A549 (cell line): Measurements from ENCODE around the gene GAN. TPM values are rescaled to one million over a fixed set of nuclear protein-coding genes. Genes with fewer than 3 reads are reported as not detected.

Experiments
- CBX2 ChIP-seq: fragments of 200-600 bp; sonication (generic); IDR thresholded peaks from 2 replicates; pipeline ENCODE4 v1.6.1; 2016; ENCODE audit warnings: low read depth, mild to moderate bottlenecking, borderline replicate concordance
- CBX8 ChIP-seq: fragments of 200-600 bp; sonication (generic); IDR thresholded peaks from 2 replicates; pipeline ENCODE4 v1.6.1; 2016
- CEBPB ChIP-seq, 2 experiments: fragments of >200 bp in 1 of 2; sonication (Bioruptor Twin) in 1 of 2; formaldehyde crosslinking in 1 of 2; IDR thresholded peaks; 2 replicates each; pipeline ENCODE4 v1.6.1; 2012 to 2016
- CHD2 ChIP-seq: fragments of 150-350 bp; IDR thresholded peaks from 2 replicates; pipeline ENCODE4 v1.6.1; 2014; ENCODE audit warnings: low read length; ENCODE audit not compliant: partially characterized antibody
- CHD4 ChIP-seq: fragments of 200-600 bp; sonication (generic); IDR thresholded peaks from 2 replicates; pipeline ENCODE4 v1.6.1; 2016; ENCODE audit warnings: antibody characterized with exemption, mild to moderate bottlenecking, borderline replicate concordance
- EHMT2 ChIP-seq: fragments of 200-600 bp; sonication (generic); IDR thresholded peaks from 2 replicates; pipeline ENCODE4 v1.6.1; 2016; ENCODE audit warnings: antibody characterized with exemption, low read depth, mild to moderate bottlenecking, moderate library complexity
- EP300 ChIP-seq, 2 experiments: fragments of >200 bp; sonication (Bioruptor Twin); formaldehyde crosslinking; IDR thresholded peaks; 2 replicates in 1 of 2; 3 replicates in 1 of 2; pipeline ENCODE4 v1.6.1; 2016 to 2017
- ESRRA ChIP-seq: fragments of 150-350 bp; IDR thresholded peaks from 2 replicates; pipeline ENCODE4 v1.6.1; 2014; ENCODE audit warnings: mild to moderate bottlenecking, low read length, borderline replicate concordance
- FOSB ChIP-seq: fragments of 250-450 bp; sonication (Bioruptor Pico); IDR thresholded peaks from 2 replicates; pipeline ENCODE4 v1.5.0; 2020; ENCODE audit warnings: mild to moderate bottlenecking, moderate library complexity
- FOSL2 ChIP-seq, 2 experiments: fragments of 450-650 bp in 1 of 2; fragments of >200 bp in 1 of 2; sonication (Bioruptor Twin) in 1 of 2; formaldehyde crosslinking; IDR thresholded peaks; 2 replicates each; pipeline versions ENCODE4 v1.5.0 to v1.6.1; 2016 to 2020; ENCODE audit warnings: mild to moderate bottlenecking in 1 of 2, moderate library complexity in 1 of 2
- GATA3 ChIP-seq: IDR thresholded peaks from 2 replicates; pipeline ENCODE4 v1.6.1; 2012; ENCODE audit warnings: borderline replicate concordance
- HDAC2 ChIP-seq: fragments of 200-600 bp; sonication (generic); IDR thresholded peaks from 2 replicates; pipeline ENCODE4 v1.6.1; 2016
- HEYL ChIP-seq: fragments of 250-450 bp; sonication (Bioruptor Pico); IDR thresholded peaks from 2 replicates; pipeline ENCODE4 v1.8.0; 2021; ENCODE audit warnings: mild to moderate bottlenecking, moderate library complexity
- HOXA7 ChIP-seq: fragments of 250-450 bp; sonication (Bioruptor Pico); IDR thresholded peaks from 2 replicates; pipeline ENCODE4 v1.5.0; 2020; ENCODE audit warnings: mild to moderate bottlenecking, moderate library complexity
- HOXB13 ChIP-seq: fragments of 250-450 bp; sonication (Bioruptor Pico); IDR thresholded peaks from 2 replicates; pipeline ENCODE4 v1.5.0; 2020; ENCODE audit warnings: low read depth, mild to moderate bottlenecking, moderate library complexity
- JUNB ChIP-seq: fragments of >200 bp; sonication (Bioruptor Twin); formaldehyde crosslinking; IDR thresholded peaks from 2 replicates; pipeline ENCODE4 v1.6.1; 2016
- MAZ ChIP-seq: fragments of 150-350 bp; IDR thresholded peaks from 2 replicates; pipeline ENCODE4 v1.6.1; 2014; ENCODE audit warnings: antibody characterized with exemption, low read depth, low read length, borderline replicate concordance
- MYC ChIP-seq: IDR thresholded peaks from 2 replicates; pipeline ENCODE4 v1.6.1; 2012; ENCODE audit warnings: mild to moderate bottlenecking, inconsistent platforms, low read length, improper control_type of control experiment, borderline replicate concordance
- NFE2L2 ChIP-seq: fragments of 150-350 bp; conservative IDR thresholded peaks from 2 replicates; pipeline ENCODE4 v1.6.1; 2014; ENCODE audit warnings: low read length
- NPAS2 ChIP-seq: fragments of 250-450 bp; sonication (Bioruptor Pico); IDR thresholded peaks from 2 replicates; pipeline ENCODE4 v1.8.0; 2022; ENCODE audit warnings: mild to moderate bottlenecking, moderate library complexity, borderline replicate concordance
- POLR2A ChIP-seq: IDR thresholded peaks from 2 replicates; pipeline ENCODE4 v1.6.1; 2012; ENCODE audit warnings: mild to moderate bottlenecking, low read length
- RAD21 ChIP-seq, 2 experiments: fragments of >200 bp in 1 of 2; sonication (Bioruptor Twin) in 1 of 2; formaldehyde crosslinking in 1 of 2; IDR thresholded peaks in 1 of 2; conservative IDR thresholded peaks in 1 of 2; 2 replicates in 1 of 2; 3 replicates in 1 of 2; pipeline ENCODE4 v1.6.1; 2012 to 2018; ENCODE audit warnings: inconsistent platforms in 1 of 2
- RCOR1 ChIP-seq: fragments of 150-350 bp; IDR thresholded peaks from 2 replicates; pipeline ENCODE4 v1.6.1; 2014; ENCODE audit warnings: antibody characterized with exemption, low read length, low read depth
- RNF2 ChIP-seq: fragments of 200-600 bp; sonication (generic); IDR thresholded peaks from 2 replicates; pipeline ENCODE4 v1.6.1; 2016; ENCODE audit warnings: low read depth, mild to moderate bottlenecking, antibody characterized with exemption, moderate library complexity, borderline replicate concordance
- SMC3 ChIP-seq: fragments of >200 bp; sonication (Bioruptor Twin); formaldehyde crosslinking; IDR thresholded peaks from 3 replicates; pipeline ENCODE4 v1.6.1; 2018; ENCODE audit warnings: inconsistent platforms
- TFCP2L1 ChIP-seq: fragments of 250-450 bp; sonication (Bioruptor Pico); IDR thresholded peaks from 2 replicates; pipeline ENCODE4 v1.5.0; 2021; ENCODE audit warnings: mild to moderate bottlenecking
- TP53 ChIP-seq: fragments of 250-450 bp; sonication (Bioruptor Pico); IDR thresholded peaks from 2 replicates; pipeline ENCODE4 v1.5.0; 2021; ENCODE audit warnings: mild to moderate bottlenecking, moderate library complexity
- ZC3H11A ChIP-seq: fragments of 450-650 bp; IDR thresholded peaks from 2 replicates; pipeline ENCODE4 v1.6.1; 2014; ENCODE audit warnings: antibody characterized with exemption, mild to moderate bottlenecking
- ZFP36 ChIP-seq: fragments of 450-650 bp; IDR thresholded peaks from 2 replicates; pipeline ENCODE4 v1.6.1; 2014; ENCODE audit warnings: borderline replicate concordance; ENCODE audit not compliant: partially characterized antibody
- ZNF302 ChIP-seq: fragments of 250-450 bp; sonication (Bioruptor Pico); IDR thresholded peaks from 2 replicates; pipeline ENCODE4 v1.9.0; 2021; ENCODE audit warnings: inconsistent platforms, mild to moderate bottlenecking, moderate library complexity
- ZSCAN20 ChIP-seq: fragments of 250-450 bp; sonication (Bioruptor Pico); IDR thresholded peaks from 2 replicates; pipeline ENCODE4 v1.8.0; 2022; ENCODE audit warnings: mild to moderate bottlenecking, moderate library complexity
- polyA plus RNA-seq, 4 experiments: library from polyadenylated mRNA; depleted of rRNA in 3 of 4; stranded (reverse); fragments of >200 nt; fragmentation: RNase III in 1 of 4; extraction: RNeasy Plus Mini Kit Qiagen cat#74134 plus additional on column Dnase treatment in 1 of 4; gene quantifications; 2 replicates in 3 of 4; 3 replicates in 1 of 4; pipeline ENCODE4 v1.2.3, GENCODE V29; 2011 to 2017
- TF ChIP-seq, protein P1 (sequence below): fragments of 200-600 bp; sonication (generic); IDR thresholded peaks from 2 replicates; pipeline ENCODE4 v1.6.1; 2016; ENCODE audit warnings: antibody characterized with exemption, mild to moderate bottlenecking, moderate library complexity
- TF ChIP-seq, protein P2 (sequence below): IDR thresholded peaks from 2 replicates; pipeline ENCODE4 v1.6.1; 2012
- TF ChIP-seq, protein P3 (sequence below): fragments of >200 bp; sonication (Bioruptor Twin); formaldehyde crosslinking; IDR thresholded peaks from 2 replicates; pipeline ENCODE4 v1.6.1; 2016
- TF ChIP-seq, protein P4 (sequence below): fragments of 150-350 bp; IDR thresholded peaks from 2 replicates; pipeline ENCODE4 v1.6.1; 2014; ENCODE audit warnings: low read depth, mild to moderate bottlenecking, low read length
- TF ChIP-seq, protein P5 (sequence below): IDR thresholded peaks from 2 replicates; pipeline ENCODE4 v1.6.1; 2012
- TF ChIP-seq, protein P6 (sequence below): fragments of 250-450 bp; sonication (Bioruptor Pico); IDR thresholded peaks from 2 replicates; pipeline ENCODE4 v1.5.0; 2020; ENCODE audit warnings: low read depth, mild to moderate bottlenecking, moderate library complexity

Gene GAN
- polyA plus RNA-seq, 2 of the 4 experiments (the other 2 are of a cell fraction) = 2.8 to 8.1 TPM

DNA sequence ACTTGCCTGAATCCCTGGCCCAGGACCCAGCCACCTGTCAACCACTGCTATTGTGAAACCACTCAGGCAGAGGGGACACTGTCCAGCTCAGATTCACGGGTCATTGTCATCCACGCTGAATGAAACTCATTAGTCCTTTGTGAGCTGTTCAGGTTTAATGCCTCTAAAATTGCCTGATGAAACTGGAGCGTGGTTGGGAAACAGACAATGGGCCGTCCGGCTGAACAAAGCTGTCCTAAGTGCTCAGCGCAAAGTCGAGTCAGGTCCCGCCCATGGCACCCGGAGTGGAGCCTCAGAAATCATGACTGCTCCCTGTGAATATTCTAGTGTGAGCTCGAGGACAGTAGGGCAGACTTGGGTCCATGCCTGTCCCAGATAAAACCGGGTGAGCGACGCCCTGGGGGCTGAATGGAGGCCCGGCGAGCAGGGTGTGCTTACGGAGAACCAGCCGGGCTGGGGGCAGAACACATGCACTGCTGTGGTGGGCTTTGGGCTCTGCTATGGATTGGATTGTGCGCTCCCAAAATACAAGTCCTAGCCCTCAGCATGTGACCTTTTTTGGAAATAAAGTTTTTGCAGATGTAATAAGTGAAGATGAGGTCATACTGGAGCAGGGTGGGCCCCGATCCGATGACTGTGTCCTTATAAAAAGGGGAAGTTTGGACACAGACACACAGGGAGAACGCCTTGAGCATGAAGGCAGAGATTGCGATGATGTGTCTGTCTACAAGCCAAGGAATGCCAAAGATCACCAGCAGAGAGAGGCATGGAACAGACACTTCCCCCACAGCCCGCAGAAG, 117.0 kb downstream of the GAN start (continued):
- TF ChIP-seq ZC3H11A (no peak), HEYL (CRISPR knock-in tag) (no peak), EHMT2 (no peak), TFCP2L1 (CRISPR knock-in tag) (no peak), HOXA7 (CRISPR knock-in tag) (0 out of 2 replicates have a peak, but pooled peaks have one; percentile 9), NPAS2 (CRISPR knock-in tag) (no peak), HOXB13 (CRISPR knock-in tag) (0 out of 2 replicates have a peak, but pooled peaks have one; percentile 75), RNF2 (no peak), ZSCAN20 (no peak), TP53 (CRISPR knock-in tag) (no peak), NFE2L2 (no peak), EP300 (IDR thresholded peaks at IDR 0.05) (peak in 1 of 2 experiments; percentile 71; a peak in 2 of 5 replicates), ZNF302 (CRISPR knock-in tag) (no peak), FOSL2 (IDR thresholded peaks at IDR 0.05) (no peak), FOSL2 (CRISPR knock-in tag; IDR thresholded peaks at IDR 0.05) (peak; percentile 81), FOSB (CRISPR knock-in tag) (no peak), POLR2A (peak; percentile 21), RCOR1 (no peak), JUNB (no peak), MAZ (no peak), CBX8 (no peak), SMC3 (no peak), GATA3 (peak; percentile 81; the same call in 1 of the 2 replicates), CBX2 (no peak), RAD21 (conservative IDR thresholded peaks at IDR 0.05 in 1 of 2, IDR thresholded peaks at IDR 0.05 in 1 of 2) (peak in 1 of 2 experiments; percentile 32; a peak in 1 of 5 replicates), ZFP36 (no peak), CHD2 (no peak), CEBPB (IDR thresholded peaks at IDR 0.05) (peak in 1 of 2 experiments; percentile 54; a peak in 1 of 4 replicates), CHD4 (no peak), HDAC2 (no peak), ESRRA (no peak), MYC (no peak)
- TF ChIP-seq, protein P1, sequence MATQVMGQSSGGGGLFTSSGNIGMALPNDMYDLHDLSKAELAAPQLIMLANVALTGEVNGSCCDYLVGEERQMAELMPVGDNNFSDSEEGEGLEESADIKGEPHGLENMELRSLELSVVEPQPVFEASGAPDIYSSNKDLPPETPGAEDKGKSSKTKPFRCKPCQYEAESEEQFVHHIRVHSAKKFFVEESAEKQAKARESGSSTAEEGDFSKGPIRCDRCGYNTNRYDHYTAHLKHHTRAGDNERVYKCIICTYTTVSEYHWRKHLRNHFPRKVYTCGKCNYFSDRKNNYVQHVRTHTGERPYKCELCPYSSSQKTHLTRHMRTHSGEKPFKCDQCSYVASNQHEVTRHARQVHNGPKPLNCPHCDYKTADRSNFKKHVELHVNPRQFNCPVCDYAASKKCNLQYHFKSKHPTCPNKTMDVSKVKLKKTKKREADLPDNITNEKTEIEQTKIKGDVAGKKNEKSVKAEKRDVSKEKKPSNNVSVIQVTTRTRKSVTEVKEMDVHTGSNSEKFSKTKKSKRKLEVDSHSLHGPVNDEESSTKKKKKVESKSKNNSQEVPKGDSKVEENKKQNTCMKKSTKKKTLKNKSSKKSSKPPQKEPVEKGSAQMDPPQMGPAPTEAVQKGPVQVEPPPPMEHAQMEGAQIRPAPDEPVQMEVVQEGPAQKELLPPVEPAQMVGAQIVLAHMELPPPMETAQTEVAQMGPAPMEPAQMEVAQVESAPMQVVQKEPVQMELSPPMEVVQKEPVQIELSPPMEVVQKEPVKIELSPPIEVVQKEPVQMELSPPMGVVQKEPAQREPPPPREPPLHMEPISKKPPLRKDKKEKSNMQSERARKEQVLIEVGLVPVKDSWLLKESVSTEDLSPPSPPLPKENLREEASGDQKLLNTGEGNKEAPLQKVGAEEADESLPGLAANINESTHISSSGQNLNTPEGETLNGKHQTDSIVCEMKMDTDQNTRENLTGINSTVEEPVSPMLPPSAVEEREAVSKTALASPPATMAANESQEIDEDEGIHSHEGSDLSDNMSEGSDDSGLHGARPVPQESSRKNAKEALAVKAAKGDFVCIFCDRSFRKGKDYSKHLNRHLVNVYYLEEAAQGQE = no peak
- TF ChIP-seq, protein P2, sequence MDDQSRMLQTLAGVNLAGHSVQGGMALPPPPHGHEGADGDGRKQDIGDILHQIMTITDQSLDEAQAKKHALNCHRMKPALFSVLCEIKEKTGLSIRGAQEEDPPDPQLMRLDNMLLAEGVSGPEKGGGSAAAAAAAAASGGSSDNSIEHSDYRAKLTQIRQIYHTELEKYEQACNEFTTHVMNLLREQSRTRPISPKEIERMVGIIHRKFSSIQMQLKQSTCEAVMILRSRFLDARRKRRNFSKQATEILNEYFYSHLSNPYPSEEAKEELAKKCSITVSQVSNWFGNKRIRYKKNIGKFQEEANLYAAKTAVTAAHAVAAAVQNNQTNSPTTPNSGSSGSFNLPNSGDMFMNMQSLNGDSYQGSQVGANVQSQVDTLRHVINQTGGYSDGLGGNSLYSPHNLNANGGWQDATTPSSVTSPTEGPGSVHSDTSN = no peak
- TF ChIP-seq, protein P3, sequence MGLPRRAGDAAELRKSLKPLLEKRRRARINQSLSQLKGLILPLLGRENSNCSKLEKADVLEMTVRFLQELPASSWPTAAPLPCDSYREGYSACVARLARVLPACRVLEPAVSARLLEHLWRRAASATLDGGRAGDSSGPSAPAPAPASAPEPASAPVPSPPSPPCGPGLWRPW = no peak
- TF ChIP-seq, protein P4, sequence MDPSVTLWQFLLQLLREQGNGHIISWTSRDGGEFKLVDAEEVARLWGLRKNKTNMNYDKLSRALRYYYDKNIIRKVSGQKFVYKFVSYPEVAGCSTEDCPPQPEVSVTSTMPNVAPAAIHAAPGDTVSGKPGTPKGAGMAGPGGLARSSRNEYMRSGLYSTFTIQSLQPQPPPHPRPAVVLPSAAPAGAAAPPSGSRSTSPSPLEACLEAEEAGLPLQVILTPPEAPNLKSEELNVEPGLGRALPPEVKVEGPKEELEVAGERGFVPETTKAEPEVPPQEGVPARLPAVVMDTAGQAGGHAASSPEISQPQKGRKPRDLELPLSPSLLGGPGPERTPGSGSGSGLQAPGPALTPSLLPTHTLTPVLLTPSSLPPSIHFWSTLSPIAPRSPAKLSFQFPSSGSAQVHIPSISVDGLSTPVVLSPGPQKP = no peak
- TF ChIP-seq, protein P5, sequence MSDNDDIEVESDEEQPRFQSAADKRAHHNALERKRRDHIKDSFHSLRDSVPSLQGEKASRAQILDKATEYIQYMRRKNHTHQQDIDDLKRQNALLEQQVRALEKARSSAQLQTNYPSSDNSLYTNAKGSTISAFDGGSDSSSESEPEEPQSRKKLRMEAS = peak; percentile 53; the same call in 1 of the 2 replicates
- TF ChIP-seq, protein P6, sequence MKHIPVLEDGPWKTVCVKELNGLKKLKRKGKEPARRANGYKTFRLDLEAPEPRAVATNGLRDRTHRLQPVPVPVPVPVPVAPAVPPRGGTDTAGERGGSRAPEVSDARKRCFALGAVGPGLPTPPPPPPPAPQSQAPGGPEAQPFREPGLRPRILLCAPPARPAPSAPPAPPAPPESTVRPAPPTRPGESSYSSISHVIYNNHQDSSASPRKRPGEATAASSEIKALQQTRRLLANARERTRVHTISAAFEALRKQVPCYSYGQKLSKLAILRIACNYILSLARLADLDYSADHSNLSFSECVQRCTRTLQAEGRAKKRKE (CRISPR knock-in tag) = 0 out of 2 replicates have a peak, but pooled peaks have one; percentile 37
